HG03439 (cell line): ENCODE results near the gene CCDC18.

Experiments used
- ATAC-seq: cut with Tn5 transposase; IDR thresholded peaks from one replicate; pipeline ENCODE4 v1.9.1; 2021; ENCODE audit warnings: mild to moderate bottlenecking, moderate library complexity; ENCODE audit not compliant: unreplicated experiment

Gene CCDC18

GRCh38 chr1:93296555-93297154 lies 116.1 kb downstream of the CCDC18 start:
- ATAC-seq: no peak

GRCh38 chr1:93301131-93301530 lies 120.6 kb downstream of the CCDC18 start:
- no peak for ATAC-seq

- no peak for ATAC-seq
These were observed 121.6 kb downstream of the CCDC18 start for GRCh38 chr1:93302078-93302477.

GRCh38 chr1:93304716-93305138 lies 124.2 kb downstream of the CCDC18 start:
- peak; percentile 54 for ATAC-seq

- no peak for ATAC-seq
These were observed 126.4 kb downstream of the CCDC18 start for GRCh38 chr1:93306920-93307319.

- no peak for ATAC-seq
These were observed 132.5 kb downstream of the CCDC18 start for GRCh38 chr1:93313026-93313425.

GRCh38 chr1:93317207-93317606 lies 136.7 kb downstream of the CCDC18 start:
- no peak for ATAC-seq

- ATAC-seq: no peak
These were observed 137.4 kb downstream of the CCDC18 start for GRCh38 chr1:93317943-93318342.

GRCh38 chr1:93321720-93322119 lies 141.2 kb downstream of the CCDC18 start:
- no peak for ATAC-seq

- no peak for ATAC-seq
These were observed 141.8 kb downstream of the CCDC18 start for GRCh38 chr1:93322349-93322748.

- ATAC-seq: no peak
These were observed 142.8 kb downstream of the CCDC18 start for GRCh38 chr1:93323185-93323820.

- no peak for ATAC-seq
These were observed 144.3 kb downstream of the CCDC18 start for GRCh38 chr1:93324486-93325464.
